ENCODE results near the gene NCS1.

Gene NCS1

GRCh38 chr9:130185490-130186031 is 13.4 kb downstream of the NCS1 start:
- Histone ChIP-seq H4K20me1 (ENCODE audit: insufficient read depth, low read length, poor library complexity, severe bottlenecking) (no peaks in the 10 kb centered on the region), H3K9me2 (replicated peaks; ENCODE audit: low read depth, low read length) (no peaks in the 10 kb centered on the region), H3K4me2 (ENCODE audit: low read depth, low read length, poor library complexity, severe bottlenecking) (no peak overlapping the region), H3K4me3 (ENCODE audit: low read length, poor library complexity, severe bottlenecking) (no peak overlapping the region), H3K36me3 (ENCODE audit: insufficient read depth, low read length) (no peaks in the 10 kb centered on the region), H3K4me1 (ENCODE audit: insufficient read depth, low read length, poor library complexity, severe bottlenecking) (no peaks in the 10 kb centered on the region), H3F3A (ENCODE audit: low read depth) (no peaks in the 10 kb centered on the region), H3K9me3 (ENCODE audit: insufficient read depth, low read depth, low read length) (no peaks in the 10 kb centered on the region), H3K9ac (ENCODE audit: low read depth, low read length, poor library complexity, severe bottlenecking) (no peak overlapping the region), H3K79me2 (ENCODE audit: insufficient read depth, low read length) (no peaks in the 10 kb centered on the region), H2AFZ (ENCODE audit: low read length) (no peak overlapping the region), H3K27me3 (ENCODE audit: insufficient read depth, low read length, poor library complexity, severe bottlenecking) (no peaks in the 10 kb centered on the region)
- TF ChIP-seq EZH2phosphoT487 (IDR thresholded peaks at IDR 0.05; ENCODE audit: borderline replicate concordance) (no peak), CTCF (conservative IDR thresholded peaks at IDR 0.05; ENCODE audit: low read length) (no peak)

GRCh38 chr9:130186051-130186450 is 13.8 kb downstream of the NCS1 start:
- no peak overlapping the region for H3K9ac ChIP-seq (ENCODE audit: low read depth, low read length, poor library complexity, severe bottlenecking)
- no peaks in the 10 kb centered on the region for H3K9me3 ChIP-seq (ENCODE audit: insufficient read depth, low read depth, low read length)
- H3K4me2 ChIP-seq (ENCODE audit: low read depth, low read length, poor library complexity, severe bottlenecking): no peak overlapping the region
- H4K20me1 ChIP-seq (ENCODE audit: insufficient read depth, low read length, poor library complexity, severe bottlenecking): no peaks in the 10 kb centered on the region
- H2AFZ ChIP-seq (ENCODE audit: low read length): no peak overlapping the region
- H3F3A ChIP-seq (ENCODE audit: low read depth): no peaks in the 10 kb centered on the region
- H3K9me2 ChIP-seq (replicated peaks; ENCODE audit: low read depth, low read length): no peaks in the 10 kb centered on the region
- TF ChIP-seq EZH2phosphoT487 (IDR thresholded peaks at IDR 0.05; ENCODE audit: borderline replicate concordance) (no peak), CTCF (conservative IDR thresholded peaks at IDR 0.05; ENCODE audit: low read length) (no peak)
- H3K4me1 ChIP-seq (ENCODE audit: insufficient read depth, low read length, poor library complexity, severe bottlenecking): no peaks in the 10 kb centered on the region
- no peak overlapping the region for H3K4me3 ChIP-seq (ENCODE audit: low read length, poor library complexity, severe bottlenecking)
- H3K27me3 ChIP-seq (ENCODE audit: insufficient read depth, low read length, poor library complexity, severe bottlenecking): no peaks in the 10 kb centered on the region
- H3K36me3 ChIP-seq (ENCODE audit: insufficient read depth, low read length): no peaks in the 10 kb centered on the region
- H3K79me2 ChIP-seq (ENCODE audit: insufficient read depth, low read length): no peaks in the 10 kb centered on the region

GRCh38 chr9:130186839-130187522 is 14.8 kb downstream of the NCS1 start:
- Histone ChIP-seq H3K27me3 (ENCODE audit: insufficient read depth, low read length, poor library complexity, severe bottlenecking) (no peaks in the 10 kb centered on the region), H3K4me1 (ENCODE audit: insufficient read depth, low read length, poor library complexity, severe bottlenecking) (no peaks in the 10 kb centered on the region), H4K20me1 (ENCODE audit: insufficient read depth, low read length, poor library complexity, severe bottlenecking) (no peaks in the 10 kb centered on the region), H3K9me2 (replicated peaks; ENCODE audit: low read depth, low read length) (no peaks in the 10 kb centered on the region), H2AFZ (ENCODE audit: low read length) (no peak overlapping the region), H3K4me2 (ENCODE audit: low read depth, low read length, poor library complexity, severe bottlenecking) (no peak overlapping the region), H3F3A (ENCODE audit: low read depth) (no peaks in the 10 kb centered on the region), H3K36me3 (ENCODE audit: insufficient read depth, low read length) (no peaks in the 10 kb centered on the region), H3K79me2 (ENCODE audit: insufficient read depth, low read length) (no peaks in the 10 kb centered on the region), H3K4me3 (ENCODE audit: low read length, poor library complexity, severe bottlenecking) (no peak overlapping the region), H3K9me3 (ENCODE audit: insufficient read depth, low read depth, low read length) (no peaks in the 10 kb centered on the region), H3K9ac (ENCODE audit: low read depth, low read length, poor library complexity, severe bottlenecking) (no peak overlapping the region)
- TF ChIP-seq EZH2phosphoT487 (IDR thresholded peaks at IDR 0.05; ENCODE audit: borderline replicate concordance) (no peak), CTCF (conservative IDR thresholded peaks at IDR 0.05; ENCODE audit: low read length) (no peak)

Data from Loucy (cell line).